Sciatic nerve (tissue), 2 donors: ENCODE measurements around the gene DCUN1D2. TPM values are rescaled to one million over a fixed set of nuclear protein-coding genes. Genes with fewer than 3 reads are reported as not detected.

Experiments used
- ATAC-seq: fragments of 200-7000 bp; cut with Tn5 transposase; one replicate; pipeline ENCODE4 v1.9.1; 2020; ENCODE audit warnings: mild to moderate bottlenecking, moderate library complexity
- DNase-seq: peaks from one replicate; pipeline ENCODE4 v3.0.0-alpha.2; 2020; ENCODE audit warnings: low spot score
- intact Hi-C: fragments of 100-400 bp; cut with DNase I; formaldehyde crosslinking; loops from one replicate; pipeline ENCODE4 v1.14.2; 2022
- total RNA-seq: library from RNA; stranded (reverse); fragmentation: NEBNext Ultra II Directional; extraction: Animal tissue kit (Norgen Biotek cat#: 25700); gene quantifications from one replicate; pipeline ENCODE4 v1.2.1, GENCODE V29; 2021
- donor health status: DM: no; HTN: no; CAD: no.
- donor health status: DM: no; HTN: no; CAD: no.

Gene DCUN1D2
- 28.3 TPM for total RNA-seq

DNA sequence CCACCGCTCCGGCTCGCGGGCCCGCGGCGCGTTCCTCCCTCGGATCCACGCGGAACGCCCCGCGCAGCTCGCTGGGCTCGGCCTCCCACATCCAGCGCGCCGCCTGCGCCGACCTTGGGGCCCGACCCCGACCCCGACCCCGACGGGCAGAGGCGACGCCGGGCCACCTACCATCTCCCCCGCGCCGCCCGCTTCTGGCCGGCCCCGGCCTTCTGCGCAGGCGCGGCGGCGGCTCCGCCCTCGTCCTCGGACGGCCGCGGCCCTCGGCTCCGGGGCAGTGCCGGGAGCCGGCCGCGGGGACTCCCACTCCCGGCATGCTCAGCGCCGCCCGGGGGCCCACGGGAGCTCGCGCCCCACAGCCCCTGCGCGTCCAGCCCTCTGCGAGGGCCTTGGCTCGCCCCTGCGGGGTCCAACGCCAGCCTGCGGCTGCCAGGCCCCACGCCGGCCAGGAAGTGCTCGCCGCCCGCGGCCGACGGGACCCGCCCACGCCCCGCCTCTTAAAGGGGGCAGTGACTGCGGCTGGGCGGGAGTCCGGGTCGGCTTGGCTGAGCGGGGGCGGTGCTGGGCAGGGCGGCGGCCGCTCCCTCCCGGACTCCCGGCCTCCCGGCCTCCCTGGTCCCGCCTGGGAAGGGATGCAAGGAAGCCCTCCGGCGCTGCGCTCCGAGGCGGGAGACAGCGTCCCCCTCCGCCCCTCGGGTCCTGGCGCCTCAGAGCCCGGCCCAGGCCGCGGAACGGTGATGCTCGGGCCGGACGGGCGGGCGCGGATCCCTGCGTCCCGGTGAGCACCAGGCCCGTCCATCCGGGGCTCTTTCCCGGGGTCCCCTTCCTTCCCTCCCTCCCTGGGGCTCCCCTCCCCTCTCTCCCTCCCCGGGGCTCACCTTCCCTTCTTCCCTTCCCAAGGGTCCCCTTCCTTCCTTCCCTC is at the start of gene DCUN1D2:
DCUN1D2 (minus strand) TSS at position 216 of the 922 bp plus-strand sequence; CDS start at position 174, 42 bp downstream.
- intact Hi-C loops = no loop called here
- ATAC-seq = peak; percentile 98
- DNase-seq = peak; percentile 96

DNA sequence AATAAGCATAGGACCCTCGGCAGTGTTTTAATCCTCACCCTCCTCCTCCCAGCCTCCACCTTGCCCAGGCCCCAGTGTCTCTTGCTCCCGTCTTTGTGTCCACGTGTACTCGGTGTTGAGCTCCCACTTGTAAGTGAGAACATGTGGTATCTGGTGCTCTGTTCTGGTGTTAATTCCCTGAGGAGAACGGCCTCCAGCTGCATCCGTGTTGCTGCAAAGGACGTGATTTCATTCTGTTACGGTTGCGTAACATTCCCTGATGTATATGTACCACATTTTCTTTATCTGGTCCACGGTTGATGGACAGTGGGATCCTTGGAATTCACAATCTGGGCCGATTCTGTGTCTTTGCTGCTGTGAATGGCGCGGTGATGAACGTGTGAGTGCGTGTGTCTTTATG is 49.3 kb upstream of the DCUN1D2 start:
- peak; percentile 24 for ATAC-seq
- DNase-seq = peak; percentile 10
- intact Hi-C loops = no loop called here

DNA sequence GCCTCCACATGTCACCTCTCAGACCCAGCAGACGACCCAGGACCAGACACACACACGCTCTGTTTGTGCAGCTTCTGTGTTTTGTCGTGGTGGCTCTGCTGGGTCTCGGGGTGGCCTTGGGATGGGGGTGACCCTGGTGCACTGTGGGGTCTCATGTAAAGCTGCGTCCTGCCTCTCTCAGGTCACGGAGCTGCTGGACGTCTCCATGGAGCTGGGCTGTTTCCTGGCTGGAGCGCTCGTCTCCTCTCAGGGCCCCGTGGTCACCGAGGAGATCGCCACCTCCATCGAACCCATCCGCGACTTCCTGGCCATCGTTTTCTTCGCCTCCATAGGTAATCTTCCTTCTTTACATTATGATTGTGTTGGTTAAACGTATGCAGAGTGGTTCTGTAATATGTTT is 48.7 kb upstream of the DCUN1D2 start:
- no peak for ATAC-seq
- peak; percentile 38 for DNase-seq
- intact Hi-C loops = no loop called here

DNA sequence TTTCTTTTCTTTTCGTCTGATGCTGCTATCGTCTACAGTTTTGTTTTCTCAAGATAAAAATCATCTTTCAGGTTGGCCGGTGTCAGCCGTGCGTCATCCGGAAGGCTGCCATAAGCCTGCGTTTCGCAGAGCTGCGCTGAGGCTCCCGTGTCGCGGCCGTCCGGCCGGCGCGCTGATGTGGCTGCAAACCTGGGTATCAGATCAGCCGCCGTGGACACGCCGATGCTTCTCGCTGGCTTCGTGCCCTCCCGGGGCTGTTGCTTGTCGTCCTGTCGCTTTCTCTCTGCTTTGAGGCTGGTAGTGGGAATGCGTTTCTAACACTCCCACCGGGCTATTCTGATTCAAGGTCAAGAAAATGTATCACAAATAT is 48.2 kb upstream of the DCUN1D2 start:
- DNase-seq (peak; percentile 33), ATAC-seq (no peak)
- intact Hi-C loops = no loop called here

DNA sequence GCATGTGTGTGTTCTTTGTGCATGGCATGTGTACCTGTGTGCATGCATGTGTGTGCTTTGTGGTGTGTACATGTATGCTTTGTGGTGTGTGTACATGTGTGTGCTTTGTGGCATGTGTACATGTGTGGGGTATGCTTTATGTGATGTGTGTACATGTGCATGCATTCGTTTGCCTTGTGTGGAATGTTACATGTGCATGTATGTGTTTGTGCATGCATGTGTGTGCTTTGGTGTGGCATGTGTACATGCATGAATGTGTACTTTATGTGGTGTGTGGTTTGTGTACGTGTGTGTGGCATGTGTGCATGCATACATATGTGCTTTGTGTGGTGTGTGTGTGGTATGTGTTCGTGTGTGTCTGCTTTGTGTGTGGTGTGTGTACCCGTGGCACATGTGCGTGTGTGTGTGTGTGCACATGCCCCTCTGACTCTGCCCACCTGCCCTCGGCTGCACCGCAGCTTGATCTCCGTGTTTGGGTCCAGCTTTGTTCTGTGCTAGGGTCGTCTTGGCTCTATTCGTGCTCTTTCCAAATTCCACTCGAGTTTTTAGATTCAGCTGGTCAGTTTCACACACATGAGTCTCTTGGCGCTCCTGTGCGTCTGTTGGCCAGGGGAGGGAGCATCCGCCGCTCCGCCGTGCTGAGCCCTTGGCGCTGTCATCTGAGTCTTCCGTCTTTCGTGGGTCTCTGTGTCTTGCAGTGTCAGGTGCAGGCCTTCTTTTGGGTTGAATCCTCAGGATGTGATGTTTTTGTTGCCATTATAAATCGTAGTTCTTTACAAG is 47.6 kb upstream of the DCUN1D2 start:
- intact Hi-C loops = no loop called here
- peak; percentile 30 for DNase-seq
- no peak for ATAC-seq

DNA sequence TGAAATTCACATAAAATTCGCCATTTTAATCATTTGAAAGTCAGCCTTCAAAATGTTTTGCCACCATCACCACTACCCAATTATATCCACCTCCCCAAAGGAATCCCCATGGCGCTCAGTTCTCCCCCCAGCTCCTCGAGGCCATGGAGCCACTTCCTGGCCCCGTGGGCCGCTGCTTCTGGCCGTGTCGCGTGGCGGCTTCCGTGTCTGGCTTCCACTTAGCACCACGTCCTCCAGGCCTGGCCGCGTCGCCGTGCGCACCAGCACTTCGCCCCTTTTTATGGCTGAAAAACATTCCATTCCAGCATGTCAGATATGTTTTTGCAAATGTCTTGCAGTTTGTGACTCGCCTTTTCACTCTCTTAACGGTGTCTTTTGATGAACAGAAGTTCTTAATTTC is 46.7 kb upstream of the DCUN1D2 start:
- intact Hi-C loops = no loop called here
- DNase-seq = peak; percentile 41
- no peak for ATAC-seq

DNA sequence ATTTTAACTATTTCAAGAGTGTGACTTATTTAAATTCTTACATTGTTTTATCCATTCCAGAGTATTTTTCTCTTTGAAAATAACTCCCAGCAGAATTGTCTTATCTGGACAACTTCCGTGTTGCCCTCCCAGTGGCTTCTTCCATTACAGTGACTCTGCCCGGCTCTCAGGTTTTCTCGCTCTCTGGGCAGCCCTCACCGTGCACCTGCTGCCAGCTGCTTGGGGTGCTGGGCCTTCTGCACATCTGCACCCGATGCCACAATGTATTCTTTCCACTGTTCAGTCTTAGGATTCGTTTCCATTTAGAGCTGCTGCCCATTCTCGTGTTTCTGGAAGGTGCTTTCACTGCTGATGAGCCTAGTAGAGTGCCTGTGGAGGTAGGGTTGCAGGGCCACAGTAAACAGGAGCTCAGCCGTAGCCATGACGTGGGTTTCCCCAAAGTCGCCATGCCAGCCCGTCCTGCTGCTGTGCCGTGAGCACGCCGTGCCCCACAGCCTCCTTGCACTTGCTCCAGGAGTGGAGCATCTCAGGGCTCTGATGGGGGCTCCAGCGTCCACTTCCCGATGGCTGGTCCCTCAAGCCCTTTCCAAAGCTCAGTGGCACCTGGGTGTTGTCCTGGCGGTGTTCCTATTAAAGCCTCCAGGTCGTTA is 46.1 kb upstream of the DCUN1D2 start:
- peak; percentile 35 for DNase-seq
- intact Hi-C loops = no loop called here
- no peak for ATAC-seq

DNA sequence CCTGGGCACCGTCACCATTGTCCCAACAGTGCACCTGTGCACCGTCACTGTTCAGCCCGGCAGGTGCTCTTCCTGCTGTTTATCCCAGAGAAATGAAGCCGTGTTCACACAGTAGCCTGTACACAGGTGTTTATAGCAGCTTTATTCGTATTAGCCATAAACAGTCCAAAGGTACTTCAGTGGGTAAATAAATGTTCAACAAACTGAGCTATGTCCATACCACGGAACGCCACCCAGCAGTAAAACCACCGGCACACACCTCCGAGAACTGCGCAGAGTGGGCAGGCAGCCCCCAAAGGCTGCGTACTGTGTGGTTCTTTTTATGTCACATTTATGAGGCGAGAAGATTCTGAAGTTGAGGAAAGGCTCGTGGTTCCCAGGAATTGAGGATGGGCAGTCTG is 44.9 kb upstream of the DCUN1D2 start:
- ATAC-seq = no peak
- peak; percentile 41 for DNase-seq
- intact Hi-C loops = no loop called here

DNA sequence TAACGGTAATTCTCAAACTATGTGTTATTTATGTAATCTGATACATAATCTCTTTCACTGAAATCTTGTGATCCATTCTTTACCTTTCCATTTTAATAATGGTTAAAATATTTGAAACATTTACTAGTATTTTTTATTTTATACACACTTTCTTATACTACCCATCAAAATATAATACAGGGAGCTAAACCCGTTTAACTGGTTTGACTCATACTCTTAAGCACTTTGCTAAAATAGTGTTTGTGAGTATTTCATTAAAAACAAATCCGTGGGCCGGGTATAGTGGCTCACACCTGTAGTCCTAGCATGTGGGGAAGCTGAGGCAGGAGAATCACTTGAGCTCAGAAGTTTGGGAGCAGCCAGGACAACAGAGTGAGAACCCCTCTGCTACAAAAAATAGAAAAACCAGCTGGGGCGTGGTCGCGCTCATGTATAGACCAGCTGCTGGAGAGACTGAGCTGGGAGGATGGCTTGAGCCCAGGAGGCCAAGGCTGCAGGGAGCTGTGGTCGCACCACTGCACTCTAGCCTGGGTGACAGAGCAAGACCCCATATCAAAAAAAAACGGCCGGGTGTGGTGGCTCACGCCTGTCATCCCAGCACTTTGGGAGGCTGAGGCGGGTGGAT is 43.8 kb upstream of the DCUN1D2 start:
- DNase-seq (peak; percentile 35), ATAC-seq (no peak)
- intact Hi-C loops = no loop called here

DNA sequence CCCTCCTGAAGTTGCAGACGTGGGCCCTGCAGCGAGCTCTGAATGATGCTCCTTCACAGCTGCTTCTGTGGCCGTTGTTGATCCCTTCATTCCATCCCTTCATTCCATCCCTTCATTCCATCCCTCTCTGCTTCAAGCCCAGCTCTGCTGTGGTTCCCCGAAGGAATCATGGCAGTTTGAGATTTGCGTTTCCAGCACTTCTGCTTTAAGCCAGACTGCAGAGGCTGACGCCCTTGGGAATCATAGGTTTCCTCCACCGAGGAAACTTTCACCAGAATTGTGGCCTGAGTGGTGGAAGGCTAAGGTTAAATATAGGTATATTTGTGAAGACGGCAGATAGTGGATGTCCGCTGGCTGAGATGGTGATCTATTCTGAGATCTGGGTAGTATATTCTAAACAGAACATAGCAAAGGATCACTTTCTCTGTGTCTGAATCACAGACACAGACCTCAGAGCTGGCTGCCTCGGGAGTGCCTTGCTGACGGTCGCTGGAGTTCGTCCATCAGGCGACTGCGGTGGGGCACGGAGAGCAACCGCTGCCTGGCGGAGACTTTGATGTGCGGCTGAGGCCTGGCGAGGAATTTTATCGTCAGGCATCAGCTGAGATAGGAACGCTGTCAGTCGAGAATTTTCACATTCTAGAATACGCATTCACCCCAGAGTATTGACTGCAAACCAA is 42.8 kb upstream of the DCUN1D2 start:
- DNase-seq = peak; percentile 53
- intact Hi-C loops = no loop called here
- ATAC-seq = no peak

DNA sequence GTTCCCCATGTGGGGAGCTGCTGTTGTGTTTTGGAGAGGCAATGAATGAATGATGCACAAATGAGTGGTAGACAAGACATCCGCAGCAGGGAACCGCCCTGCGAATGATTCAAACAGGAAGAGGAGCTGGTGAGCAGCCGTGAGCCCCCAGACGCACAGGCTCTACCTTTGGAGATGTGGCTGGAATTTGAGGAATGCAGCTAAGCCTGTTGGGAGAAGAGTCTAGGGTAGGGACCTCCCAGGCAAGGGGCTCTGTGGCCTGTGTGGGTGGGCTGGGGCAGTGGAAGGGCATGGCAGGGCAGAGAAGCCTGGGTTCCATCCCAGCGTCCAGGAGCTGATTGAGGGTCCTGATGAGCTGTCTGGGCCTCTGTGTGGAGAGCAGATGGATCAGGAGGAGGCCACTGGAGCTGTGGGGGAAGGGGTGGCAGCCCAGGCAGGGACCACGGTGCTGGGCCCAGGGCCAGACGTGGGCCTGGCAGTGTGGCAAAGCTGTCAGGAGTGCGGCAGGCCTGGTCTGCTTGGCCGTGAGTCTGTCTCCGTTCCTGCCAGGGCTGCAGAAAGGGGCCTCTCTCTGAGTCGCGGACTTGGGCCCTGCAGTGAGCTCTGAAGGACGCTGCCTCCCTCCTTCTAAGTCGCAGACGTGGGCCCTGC is 41.8 kb upstream of the DCUN1D2 start:
- ATAC-seq (no peak), DNase-seq (peak; percentile 23)
- intact Hi-C loops = no loop called here

DNA sequence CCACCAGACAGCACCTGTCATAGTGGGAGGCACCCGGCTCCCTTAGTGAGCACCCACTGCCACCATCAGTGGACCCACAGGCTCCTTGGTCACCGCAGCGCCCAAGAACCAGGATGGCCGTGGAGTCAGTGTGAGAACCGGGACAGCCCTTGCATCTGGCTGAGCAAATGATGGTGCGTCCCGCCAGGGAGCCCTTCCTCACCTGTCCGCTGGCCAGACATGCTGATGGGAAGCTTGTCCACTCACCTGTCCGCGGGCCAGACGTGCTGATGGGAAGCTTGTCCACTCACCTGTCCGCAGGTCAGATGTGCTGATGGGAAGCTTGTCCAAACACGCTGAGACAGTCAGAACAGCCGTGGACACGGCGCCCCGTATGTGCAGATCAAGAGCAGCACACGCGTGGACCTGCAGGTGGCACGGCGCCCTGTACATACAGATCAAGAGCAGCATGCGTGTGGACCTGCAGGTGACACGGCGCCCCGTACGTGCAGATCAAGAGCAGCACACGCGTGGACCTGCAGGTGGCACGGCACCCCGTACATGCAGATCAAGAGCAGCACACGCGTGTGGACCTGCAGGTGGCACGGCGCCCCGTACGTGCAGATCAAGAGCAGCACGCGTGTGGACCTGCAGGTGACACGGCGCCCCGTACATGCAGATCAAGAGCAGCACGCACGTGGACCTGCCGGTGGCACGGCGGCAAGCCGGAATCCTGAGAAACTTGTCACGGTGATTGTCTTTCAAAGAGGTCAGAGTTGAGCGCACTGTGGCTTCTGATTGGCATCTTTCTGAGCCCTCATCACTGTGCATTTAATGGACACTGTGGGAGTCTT is 40.7 kb upstream of the DCUN1D2 start:
- ATAC-seq = no peak
- intact Hi-C loops = no loop called here
- DNase-seq = peak; percentile 43

DNA sequence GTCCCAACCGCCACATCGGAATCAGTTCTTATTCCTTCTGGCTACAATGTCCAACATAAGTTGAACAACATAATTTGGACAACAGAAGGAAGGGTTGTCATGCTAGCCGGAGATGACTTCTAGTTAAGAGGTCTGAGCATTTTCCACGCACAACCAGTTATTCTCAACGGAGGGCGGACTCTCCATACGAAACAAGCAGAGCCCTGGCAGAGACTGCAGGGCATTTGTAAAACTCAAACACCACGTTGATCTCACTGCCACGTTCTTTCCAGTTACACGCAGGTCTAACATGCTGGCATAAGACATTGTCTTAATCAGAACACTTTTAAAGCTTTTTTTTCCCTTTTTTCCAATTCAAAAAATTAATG is 38.3 kb upstream of the DCUN1D2 start:
- no peak for ATAC-seq
- intact Hi-C loops = no loop called here
- DNase-seq = no peak

DNA sequence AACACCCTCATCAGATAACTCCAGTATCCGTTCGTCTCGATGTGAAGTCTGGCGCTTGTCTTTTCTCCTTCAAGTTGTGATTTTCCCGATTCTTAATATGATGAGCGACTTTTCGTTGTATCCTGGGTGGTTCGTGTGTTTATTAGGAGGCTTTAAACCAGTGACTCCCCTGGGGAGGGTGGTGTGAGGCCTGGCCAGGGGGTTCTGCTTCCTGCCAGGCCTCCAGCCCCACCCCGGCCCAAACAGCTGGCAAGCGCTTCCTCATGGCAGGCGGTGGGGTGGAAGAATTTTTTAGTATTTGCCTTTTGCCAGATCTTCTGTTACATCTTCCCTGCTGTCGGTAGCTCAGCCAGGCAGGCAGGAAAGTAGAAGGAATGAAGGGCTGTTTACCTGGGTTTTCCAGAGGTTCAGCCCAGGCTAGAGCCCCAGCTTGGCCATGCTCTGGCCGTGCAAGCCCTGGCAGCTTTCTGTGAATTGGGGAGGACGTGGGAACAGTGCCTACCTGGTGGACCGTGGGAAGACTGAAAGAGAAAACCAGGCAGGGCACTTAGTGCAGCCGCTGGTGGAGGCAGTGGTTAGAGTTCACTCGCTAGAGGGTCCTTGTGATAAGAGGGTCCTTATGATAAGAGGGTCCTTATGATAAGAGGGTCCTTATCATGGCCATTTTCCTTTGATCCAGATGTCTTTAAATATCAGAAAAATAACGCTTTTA is 37.7 kb upstream of the DCUN1D2 start:
- ATAC-seq (no peak), DNase-seq (peak; percentile 33)
- intact Hi-C loops = no loop called here

DNA sequence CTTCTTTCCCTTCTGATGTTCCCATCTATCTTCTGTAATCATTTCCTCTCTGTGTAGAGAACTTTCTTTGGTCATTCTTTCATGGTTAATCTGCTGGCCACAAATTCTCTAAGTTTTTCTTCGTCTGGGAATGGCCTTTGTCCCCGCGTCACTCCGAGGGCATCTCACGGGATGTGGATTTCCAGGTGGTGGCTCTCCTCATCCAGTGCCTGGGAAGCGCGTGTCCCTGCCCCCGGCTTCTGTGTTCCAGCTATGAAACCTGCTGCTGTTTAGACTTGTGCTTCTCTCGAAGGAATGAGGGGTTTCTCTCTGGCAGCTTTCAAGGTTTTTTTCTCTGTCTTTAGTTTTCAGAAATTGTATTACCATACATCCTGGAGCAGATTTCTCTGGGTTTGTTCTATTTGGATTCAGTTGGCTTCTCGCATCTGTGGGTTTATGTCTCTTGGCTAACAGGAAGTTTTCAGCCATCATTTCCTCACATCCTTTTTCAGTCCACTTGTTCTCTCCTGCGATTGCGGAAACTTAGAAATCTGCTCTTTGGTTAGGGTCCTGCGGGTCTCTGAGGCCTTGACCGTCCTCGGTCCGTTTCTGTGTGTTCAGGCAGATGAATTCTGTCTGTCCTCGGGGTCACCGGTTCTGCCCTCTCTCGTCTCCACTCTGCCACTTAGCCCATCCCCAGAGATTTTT is 36.9 kb upstream of the DCUN1D2 start:
- intact Hi-C loops = no loop called here
- no peak for ATAC-seq
- peak; percentile 28 for DNase-seq

DNA sequence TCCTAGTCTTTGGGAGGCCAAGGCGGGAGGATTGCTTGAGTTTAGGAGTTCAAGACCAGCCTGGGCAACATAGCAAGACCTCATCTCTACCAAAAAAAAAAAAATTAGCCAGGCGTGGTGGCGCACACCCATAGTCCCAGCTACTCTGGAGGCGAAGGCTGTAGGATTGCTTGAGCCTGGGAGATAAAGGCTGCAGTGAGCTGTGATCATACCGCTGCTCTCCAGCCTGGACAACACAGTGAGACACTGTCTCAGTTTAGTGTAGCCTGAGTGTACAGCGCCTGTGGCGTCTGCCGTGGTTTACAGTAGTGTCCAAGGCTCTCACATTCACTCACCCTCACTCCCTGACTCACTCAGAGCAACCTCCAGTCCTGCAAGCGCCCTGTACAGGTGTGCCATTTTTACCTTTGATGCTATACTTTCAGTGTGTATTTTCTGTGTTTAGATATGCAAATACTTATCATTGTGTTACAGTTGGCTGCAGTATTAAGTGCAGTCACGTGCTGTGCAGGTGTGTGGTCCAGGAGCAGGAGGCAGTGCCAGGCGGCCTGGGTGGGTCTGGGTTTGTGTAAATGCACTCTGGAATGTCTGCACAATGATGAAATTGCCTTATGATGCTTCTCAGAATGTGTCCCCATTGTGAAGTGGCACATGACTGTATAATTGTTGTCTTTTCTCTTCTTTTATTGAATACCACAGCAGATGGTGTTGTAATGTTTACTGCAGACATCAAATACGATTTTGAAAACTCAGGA is 36.1 kb upstream of the DCUN1D2 start:
- peak; percentile 23 for DNase-seq
- ATAC-seq = no peak
- intact Hi-C loops = no loop called here
